MM.1S (cell line): ENCODE data around the gene DPH6.

Source experiments
- CTCF ChIP-seq: fragments of 300-600 bp; sonication (generic); IDR thresholded peaks from 2 replicates; pipeline ENCODE4 v1.5.1; 2016; ENCODE audit warnings: antibody characterized with exemption, low read length, mixed read lengths
- EZH2 ChIP-seq: fragments of 300-600 bp; sonication (generic); optimal IDR thresholded peaks from 2 replicates; pipeline ENCODE3; 2017; ENCODE audit warnings: low read depth, mild to moderate bottlenecking, antibody characterized with exemption, low read length, mixed read lengths

- TF ChIP-seq CTCF (no peak), EZH2 (no peak)
Observed at GRCh38 chr15:35431281-35431680, 114.7 kb downstream of the DPH6 start.
